Upper lobe of left lung (tissue), 4 donors: Measurements from ENCODE around the gene TENM4.

Experiments
- POLR2A ChIP-seq, 4 donors: fragments of 450-650 bp; IDR thresholded peaks; one replicate each; pipeline ENCODE4 v1.5.1; 2016 to 2017; ENCODE audit warnings: antibody characterized with exemption in 4 of 4, mild to moderate bottlenecking in 2 of 4
- TF ChIP-seq, protein P1 (sequence below), 6 experiments: fragments of 450-650 bp in 4 of 6; fragments of 200-600 bp in 2 of 6; sonication (generic) in 2 of 6; IDR thresholded peaks; one replicate each; pipeline ENCODE4 v1.5.1; 2016 to 2019; ENCODE audit warnings: antibody characterized with exemption in 6 of 6

DNA sequence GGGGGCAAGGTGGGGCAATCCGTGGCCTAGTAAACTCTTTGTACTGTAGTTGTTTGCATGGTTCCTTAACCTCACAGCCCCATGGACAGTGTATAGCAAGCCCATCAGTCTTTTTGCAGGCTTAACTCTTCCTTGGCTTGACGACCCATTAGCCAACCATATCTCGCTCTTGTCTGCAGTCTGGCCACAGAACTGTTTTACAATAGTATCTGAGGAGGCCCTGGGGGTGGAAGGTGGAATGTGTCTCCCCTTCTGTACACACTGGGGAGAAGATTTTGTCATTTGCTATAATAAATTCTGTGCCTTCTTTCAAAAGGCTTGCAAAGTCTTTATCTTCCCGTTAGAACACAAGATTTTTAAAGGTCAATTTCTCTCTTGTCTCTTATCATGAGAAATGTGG lies 675.9 kb downstream of the TENM4 start:
- TF ChIP-seq, protein P1, sequence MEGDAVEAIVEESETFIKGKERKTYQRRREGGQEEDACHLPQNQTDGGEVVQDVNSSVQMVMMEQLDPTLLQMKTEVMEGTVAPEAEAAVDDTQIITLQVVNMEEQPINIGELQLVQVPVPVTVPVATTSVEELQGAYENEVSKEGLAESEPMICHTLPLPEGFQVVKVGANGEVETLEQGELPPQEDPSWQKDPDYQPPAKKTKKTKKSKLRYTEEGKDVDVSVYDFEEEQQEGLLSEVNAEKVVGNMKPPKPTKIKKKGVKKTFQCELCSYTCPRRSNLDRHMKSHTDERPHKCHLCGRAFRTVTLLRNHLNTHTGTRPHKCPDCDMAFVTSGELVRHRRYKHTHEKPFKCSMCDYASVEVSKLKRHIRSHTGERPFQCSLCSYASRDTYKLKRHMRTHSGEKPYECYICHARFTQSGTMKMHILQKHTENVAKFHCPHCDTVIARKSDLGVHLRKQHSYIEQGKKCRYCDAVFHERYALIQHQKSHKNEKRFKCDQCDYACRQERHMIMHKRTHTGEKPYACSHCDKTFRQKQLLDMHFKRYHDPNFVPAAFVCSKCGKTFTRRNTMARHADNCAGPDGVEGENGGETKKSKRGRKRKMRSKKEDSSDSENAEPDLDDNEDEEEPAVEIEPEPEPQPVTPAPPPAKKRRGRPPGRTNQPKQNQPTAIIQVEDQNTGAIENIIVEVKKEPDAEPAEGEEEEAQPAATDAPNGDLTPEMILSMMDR (IDR thresholded peaks at IDR 0.05) = no peak
- no peak for TF ChIP-seq POLR2A (IDR thresholded peaks at IDR 0.05)
